H1 (cell line): Measurements from ENCODE around the gene ZNF593.

Experiments used
- CREB1 ChIP-seq: IDR thresholded peaks from 2 replicates; pipeline ENCODE4 v1.6.1; 2012; ENCODE audit warnings: inconsistent platforms
- EP300 ChIP-seq, 2 experiments: IDR thresholded peaks; 1 replicate in 1 of 2; 2 replicates in 1 of 2; pipeline ENCODE4 v1.6.1; 2011 to 2012; ENCODE audit warnings: low read depth in 2 of 2, low read length in 2 of 2, mild to moderate bottlenecking in 2 of 2, borderline replicate concordance in 1 of 2, inconsistent platforms in 1 of 2, moderate library complexity in 1 of 2
- EZH2 ChIP-seq: fragments of 200-600 bp; sonication (generic); IDR thresholded peaks from 2 replicates; pipeline ENCODE4 v1.7.1; 2012; ENCODE audit warnings: low read depth, mild to moderate bottlenecking, moderate library complexity, low read length, inconsistent platforms; ENCODE audit not compliant: severe bottlenecking
- JUN ChIP-seq: IDR thresholded peaks from 2 replicates; pipeline ENCODE4 v1.6.1; 2011; ENCODE audit warnings: low read depth, mild to moderate bottlenecking, improper control_type of control experiment, low read length
- POLR2A ChIP-seq, 2 experiments: IDR thresholded peaks; 1 replicate in 1 of 2; 2 replicates in 1 of 2; pipeline ENCODE4 v1.6.1; 2011; ENCODE audit warnings: low read depth in 2 of 2, low read length in 2 of 2, mild to moderate bottlenecking in 2 of 2; ENCODE audit errors: control extremely low read depth in 1 of 2
- RAD21 ChIP-seq, 2 experiments: IDR thresholded peaks in 1 of 2; conservative IDR thresholded peaks in 1 of 2; 2 replicates each; pipeline ENCODE4 v1.6.1; 2011; ENCODE audit warnings: low read depth in 2 of 2, low read length in 2 of 2, improper control_type of control experiment in 1 of 2, inconsistent platforms in 1 of 2, mild to moderate bottlenecking in 1 of 2, moderate library complexity in 1 of 2
- RFX5 ChIP-seq: IDR thresholded peaks from 2 replicates; pipeline ENCODE4 v1.6.1; 2011; ENCODE audit warnings: low read depth, low read length, improper control_type of control experiment, borderline replicate concordance
- RNF2 ChIP-seq: fragments of 200-900, 300-1000 bp; sonication (generic); IDR thresholded peaks from 2 replicates; pipeline ENCODE4 v1.7.1; 2016; ENCODE audit warnings: borderline replicate concordance, low read depth, mild to moderate bottlenecking, antibody characterized with exemption, low read length; ENCODE audit not compliant: poor library complexity, severe bottlenecking; ENCODE audit errors: missing control alignments
- SIN3A ChIP-seq, 2 experiments: IDR thresholded peaks in 1 of 2; conservative IDR thresholded peaks in 1 of 2; 2 replicates each; pipeline ENCODE4 v1.6.1; 2011 to 2012; ENCODE audit warnings: low read length in 2 of 2, improper control_type of control experiment in 1 of 2, low read depth in 1 of 2, mild to moderate bottlenecking in 1 of 2
- SIX5 ChIP-seq: IDR thresholded peaks from 2 replicates; pipeline ENCODE4 v1.6.1; 2011; ENCODE audit warnings: mild to moderate bottlenecking, low read depth, low read length
- TF ChIP-seq, protein P1 (sequence below), 3 experiments: IDR thresholded peaks; 1 replicate in 2 of 3; 2 replicates in 1 of 3; pipeline versions ENCODE4 v1.5.1 to v1.6.1; 2011; ENCODE audit warnings: low read length in 3 of 3, mild to moderate bottlenecking in 3 of 3, inconsistent platforms in 2 of 3, low read depth in 1 of 3, moderate library complexity in 1 of 3; ENCODE audit not compliant: insufficient read depth in 1 of 3; ENCODE audit errors: control extremely low read depth in 1 of 3
- TF ChIP-seq, protein P2 (sequence below): IDR thresholded peaks from 2 replicates; pipeline ENCODE4 v1.6.1; 2011; ENCODE audit warnings: low read depth, mild to moderate bottlenecking, low read length; ENCODE audit not compliant: insufficient read depth

DNA sequence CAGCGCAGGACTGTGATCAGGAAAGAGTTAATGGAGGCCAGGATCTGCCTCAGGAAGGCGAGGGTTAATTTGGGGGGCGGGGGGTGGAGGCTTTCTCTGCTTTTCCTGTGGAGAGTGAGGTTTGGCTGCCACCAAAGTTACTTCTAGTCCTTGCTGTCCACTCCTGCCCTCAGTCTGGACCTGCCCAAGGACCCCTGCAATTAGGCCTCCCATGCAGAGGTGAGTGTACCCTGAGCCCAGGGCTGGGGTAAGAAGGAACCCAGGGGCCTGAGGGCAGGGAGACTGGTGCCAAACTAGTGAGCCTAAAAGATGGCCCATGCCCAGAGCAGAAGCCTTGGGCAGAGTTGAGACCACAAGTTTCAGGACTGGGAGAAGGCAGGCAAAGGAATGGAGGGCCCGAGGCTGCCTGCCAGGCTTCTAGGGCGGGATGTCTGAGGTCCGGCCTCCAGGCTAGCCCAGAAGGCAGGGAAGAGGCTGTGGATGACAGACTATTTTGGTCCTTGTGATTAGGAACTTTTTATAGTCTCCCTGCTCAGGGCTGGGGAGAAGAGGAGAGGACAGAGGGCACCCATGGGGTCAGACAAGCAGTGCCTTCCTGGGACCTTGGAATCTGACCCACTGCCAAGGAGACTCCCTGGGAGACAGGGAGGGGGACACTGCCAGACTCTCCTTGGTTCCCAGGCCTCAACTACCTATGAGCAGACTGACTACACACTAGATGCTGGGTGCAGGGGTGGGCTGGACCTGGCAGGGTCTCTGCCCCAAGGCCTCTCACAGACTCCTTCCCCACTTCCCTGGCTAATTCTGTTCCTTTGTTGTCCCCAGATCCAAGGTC is 10.6 kb upstream of the ZNF593 start, which contains the start of gene FAM110D:
- TF ChIP-seq POLR2A (IDR thresholded peaks at IDR 0.05; ENCODE audit: control extremely low read depth in 1 of 2, low read depth in 2 of 2, low read length in 2 of 2) (no peak), RFX5 (no peak), SIX5 (no peak), RNF2 (no peak), EZH2 (no peak), EP300 (IDR thresholded peaks at IDR 0.05; ENCODE audit: borderline replicate concordance in 1 of 2, low read depth in 2 of 2, low read length in 2 of 2) (no peak), RAD21 (IDR thresholded peaks at IDR 0.05 in 1 of 2, conservative IDR thresholded peaks at IDR 0.05 in 1 of 2; ENCODE audit: low read depth in 2 of 2, low read length in 2 of 2) (no peak), CREB1 (no peak), JUN (no peak), SIN3A (conservative IDR thresholded peaks at IDR 0.05 in 1 of 2, IDR thresholded peaks at IDR 0.05 in 1 of 2; ENCODE audit: low read depth in 1 of 2, low read length in 2 of 2) (no peak)
- TF ChIP-seq, protein P1, sequence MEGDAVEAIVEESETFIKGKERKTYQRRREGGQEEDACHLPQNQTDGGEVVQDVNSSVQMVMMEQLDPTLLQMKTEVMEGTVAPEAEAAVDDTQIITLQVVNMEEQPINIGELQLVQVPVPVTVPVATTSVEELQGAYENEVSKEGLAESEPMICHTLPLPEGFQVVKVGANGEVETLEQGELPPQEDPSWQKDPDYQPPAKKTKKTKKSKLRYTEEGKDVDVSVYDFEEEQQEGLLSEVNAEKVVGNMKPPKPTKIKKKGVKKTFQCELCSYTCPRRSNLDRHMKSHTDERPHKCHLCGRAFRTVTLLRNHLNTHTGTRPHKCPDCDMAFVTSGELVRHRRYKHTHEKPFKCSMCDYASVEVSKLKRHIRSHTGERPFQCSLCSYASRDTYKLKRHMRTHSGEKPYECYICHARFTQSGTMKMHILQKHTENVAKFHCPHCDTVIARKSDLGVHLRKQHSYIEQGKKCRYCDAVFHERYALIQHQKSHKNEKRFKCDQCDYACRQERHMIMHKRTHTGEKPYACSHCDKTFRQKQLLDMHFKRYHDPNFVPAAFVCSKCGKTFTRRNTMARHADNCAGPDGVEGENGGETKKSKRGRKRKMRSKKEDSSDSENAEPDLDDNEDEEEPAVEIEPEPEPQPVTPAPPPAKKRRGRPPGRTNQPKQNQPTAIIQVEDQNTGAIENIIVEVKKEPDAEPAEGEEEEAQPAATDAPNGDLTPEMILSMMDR (IDR thresholded peaks at IDR 0.05; ENCODE audit: control extremely low read depth in 1 of 3, insufficient read depth in 1 of 3, low read depth in 1 of 3, low read length in 3 of 3), result no peak
- TF ChIP-seq, protein P2, sequence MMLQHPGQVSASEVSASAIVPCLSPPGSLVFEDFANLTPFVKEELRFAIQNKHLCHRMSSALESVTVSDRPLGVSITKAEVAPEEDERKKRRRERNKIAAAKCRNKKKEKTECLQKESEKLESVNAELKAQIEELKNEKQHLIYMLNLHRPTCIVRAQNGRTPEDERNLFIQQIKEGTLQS, result no peak
